NCI-H1105 treated with DMSO at 0.1 percent for 48 hours (cell line): ENCODE measurements around the gene ANO7.

Experiments used
- DNase-seq: peaks from one replicate; lab custom pipeline; 2025; lab: John Stamatoyannopoulos, UW

Gene ANO7

DNA sequence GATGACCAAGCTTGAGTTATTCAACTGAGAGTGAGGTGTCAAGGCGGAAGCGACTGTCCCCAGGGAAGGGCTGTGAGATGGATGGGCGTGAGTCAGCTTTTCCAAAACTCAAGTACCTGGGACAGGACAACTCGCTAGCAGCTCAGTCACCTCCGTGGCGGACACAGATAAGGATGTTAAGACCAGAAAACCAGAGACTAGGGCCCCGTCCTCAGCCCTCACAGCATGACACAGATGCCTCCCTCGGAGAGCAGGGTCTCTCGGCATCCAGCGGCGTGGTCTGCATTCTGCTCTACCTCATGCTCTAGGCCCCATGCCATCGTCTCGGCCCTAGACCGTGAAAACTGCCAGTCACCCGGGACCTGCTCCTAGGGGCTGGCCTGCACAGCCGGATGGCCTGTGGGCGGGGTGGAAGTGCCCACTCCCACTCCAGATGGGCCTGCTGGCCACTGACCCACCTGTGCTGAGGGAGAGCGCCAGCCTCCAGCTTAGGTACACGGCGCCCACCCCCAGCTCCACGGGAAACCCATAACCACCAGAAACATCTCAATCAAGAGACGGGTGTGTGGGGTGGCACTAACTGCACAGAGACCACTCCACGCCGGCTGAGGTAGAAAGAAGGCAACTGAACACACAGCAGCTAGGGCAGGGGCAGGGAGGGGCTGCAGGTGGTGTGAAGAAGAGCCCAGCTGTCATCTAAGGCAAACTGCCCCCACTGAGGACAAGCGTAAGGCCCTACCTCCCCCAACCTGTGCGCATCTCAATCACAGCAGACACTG, 39.8 kb downstream of the ANO7 start:
- DNase-seq: no peak

GRCh38 chr2:241228860-241229516, 40.5 kb downstream of the ANO7 start:
- no peak for DNase-seq

DNA sequence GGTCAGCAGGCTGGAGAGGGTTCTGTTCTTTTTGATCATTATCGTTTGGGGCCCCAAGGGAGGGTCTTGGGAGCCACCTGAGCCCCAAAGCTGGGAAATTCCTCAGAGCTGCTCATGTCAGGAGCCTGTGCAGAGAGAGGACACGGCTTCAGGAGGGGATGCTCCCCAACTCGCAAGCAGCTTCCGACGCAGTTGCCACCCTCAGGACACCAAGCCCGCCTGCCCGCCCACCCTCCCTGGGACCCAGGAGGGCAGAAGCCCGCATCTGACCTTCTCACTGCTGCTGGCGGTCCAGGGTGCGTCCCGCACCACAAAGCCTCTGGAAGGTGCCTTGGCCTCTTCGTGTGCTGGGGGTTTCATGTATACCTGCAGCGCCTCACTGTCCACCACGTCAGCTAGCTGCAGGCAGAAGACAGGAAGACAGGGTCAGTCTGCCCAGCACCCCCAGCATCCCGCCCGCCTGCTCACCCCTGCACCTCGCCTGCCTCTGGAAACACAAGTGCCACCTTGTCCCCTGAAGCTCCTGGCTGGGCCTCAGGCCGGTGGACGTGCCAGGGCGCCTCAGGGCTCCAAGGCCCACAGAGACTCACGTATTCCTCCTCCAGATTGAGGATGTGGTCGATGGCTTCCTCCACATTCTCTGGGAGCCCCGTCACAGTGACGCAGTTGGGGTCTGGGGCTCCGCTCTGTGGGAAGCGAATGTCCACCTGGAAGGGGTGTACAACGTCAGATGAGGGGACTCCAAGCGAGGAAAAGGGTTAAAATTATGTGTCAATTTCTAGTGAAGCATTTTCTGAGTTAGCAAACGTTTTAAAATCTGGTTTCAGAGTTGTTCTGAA, 41.3 kb downstream of the ANO7 start:
- no peak for DNase-seq

DNA sequence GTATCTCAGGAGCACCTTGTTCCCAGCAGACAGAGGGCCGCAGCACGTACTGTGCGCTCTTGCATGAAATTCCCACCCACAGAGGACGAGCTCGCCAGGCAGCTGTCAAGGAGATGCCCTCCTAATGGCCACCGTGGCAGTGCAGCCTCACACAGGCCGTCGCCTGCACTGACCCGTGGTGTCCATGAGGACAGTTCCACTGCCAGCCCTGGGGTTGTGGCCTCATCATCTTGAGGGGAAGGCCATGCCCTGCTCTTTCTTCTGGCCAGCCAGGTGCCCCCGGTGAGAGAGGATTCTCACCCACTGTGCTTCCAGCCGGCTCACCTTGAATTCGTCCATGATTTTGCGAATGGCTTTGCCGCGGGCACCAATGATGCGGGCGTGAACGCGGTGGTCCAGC, 42.0 kb downstream of the ANO7 start:
- DNase-seq: no peak

DNA sequence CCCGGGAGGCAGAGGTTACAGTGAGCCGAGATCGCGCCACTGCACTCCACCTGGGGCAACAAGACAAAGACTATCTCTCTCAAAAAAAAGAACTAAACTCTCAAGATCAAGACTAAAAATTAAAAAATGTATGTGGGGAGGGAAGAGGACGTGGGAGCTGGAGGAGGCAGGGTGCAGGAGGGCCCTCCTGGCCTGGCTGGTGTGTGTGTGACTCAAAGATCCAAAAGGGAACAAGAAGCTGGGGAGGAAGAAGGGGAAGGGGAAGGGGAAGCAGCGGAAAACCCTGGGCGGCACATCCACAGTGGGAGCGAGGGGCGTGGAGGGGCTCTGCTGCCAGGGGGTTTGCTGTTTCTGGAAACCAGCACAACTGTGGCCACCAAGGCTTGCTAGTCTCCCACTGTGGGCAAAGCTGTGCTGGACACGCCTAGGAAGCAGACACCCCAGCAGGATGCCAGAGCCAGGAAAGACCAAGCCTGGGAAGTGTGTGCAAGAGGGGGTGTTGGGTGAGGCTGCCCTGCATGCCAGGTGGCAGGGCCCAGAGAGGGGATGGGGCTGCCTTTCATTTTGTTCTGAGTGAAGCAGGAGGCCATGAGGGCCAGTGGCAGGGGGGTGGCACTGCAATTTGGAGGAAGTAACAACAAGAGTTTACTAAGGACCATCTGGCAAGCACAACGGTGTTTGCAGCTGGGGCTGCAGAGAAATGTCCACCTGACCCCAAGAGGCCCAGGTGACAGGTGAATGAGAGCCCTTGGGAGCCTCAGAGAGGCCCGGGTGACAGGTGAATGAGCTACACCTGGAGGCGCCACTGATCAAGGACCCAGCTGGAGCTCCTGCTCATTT, 44.5 kb downstream of the ANO7 start:
- no peak for DNase-seq

- DNase-seq: no peak
Observed at GRCh38 chr2:241234066-241234790, 45.8 kb downstream of the ANO7 start.

DNA sequence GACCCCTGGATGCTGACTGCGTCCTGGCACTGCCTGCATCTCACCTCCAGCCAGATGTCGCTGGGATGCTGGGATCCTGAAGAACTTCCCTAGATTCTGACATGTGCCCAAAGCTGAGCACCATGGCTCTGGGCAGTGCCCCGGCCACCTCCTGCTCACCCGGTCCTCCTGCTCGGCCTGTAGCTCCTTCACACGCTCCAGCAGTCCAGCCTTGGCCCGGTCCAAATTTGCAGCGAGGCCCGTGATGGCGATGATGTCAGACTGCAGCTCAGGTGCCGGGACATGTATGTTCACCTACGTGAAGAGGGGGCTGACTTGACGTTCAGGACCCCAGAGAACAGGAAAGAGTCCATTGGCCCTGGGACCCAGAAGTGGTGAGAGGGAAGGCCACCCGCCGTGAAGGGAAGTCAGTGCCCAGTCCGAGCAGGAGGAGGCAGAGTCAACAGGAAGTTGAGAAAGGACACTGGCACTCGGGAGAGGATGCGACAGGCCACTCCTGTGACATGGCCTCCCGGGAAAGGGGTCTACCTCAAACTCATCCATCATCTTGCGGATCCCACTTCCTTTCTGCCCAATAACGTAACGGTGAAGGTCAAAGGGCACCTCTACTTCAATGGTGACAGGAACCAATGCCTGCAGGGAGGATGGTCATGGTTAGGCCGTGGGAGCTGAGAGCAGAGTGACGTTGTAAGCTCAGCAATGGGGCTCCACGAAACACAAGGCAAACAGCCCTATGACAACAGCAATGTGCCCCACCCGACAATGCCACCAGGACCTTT, 46.7 kb downstream of the ANO7 start:
- DNase-seq: no peak

- DNase-seq: no peak
Observed at GRCh38 chr2:241235859-241236593, 47.5 kb downstream of the ANO7 start.

DNA sequence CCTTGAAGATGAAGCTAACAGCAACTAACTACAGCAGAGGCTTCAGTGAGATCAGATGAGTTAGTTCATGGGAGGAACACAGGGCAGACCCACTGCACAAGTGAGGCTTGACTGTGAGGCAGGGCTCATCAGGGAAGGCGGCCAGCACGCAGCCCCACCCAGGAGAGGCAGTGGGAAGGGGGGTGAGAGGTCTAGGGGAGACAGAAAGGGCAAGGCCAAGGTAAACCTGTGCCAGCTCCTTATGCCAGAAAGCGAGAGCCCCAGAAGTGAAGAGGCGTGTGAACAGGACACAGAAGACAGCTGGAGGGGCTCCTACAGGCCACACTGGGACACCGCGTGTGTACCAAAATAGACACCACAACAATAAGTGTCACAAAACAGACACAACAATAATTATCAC, 48.6 kb downstream of the ANO7 start:
- DNase-seq: no peak

DNA sequence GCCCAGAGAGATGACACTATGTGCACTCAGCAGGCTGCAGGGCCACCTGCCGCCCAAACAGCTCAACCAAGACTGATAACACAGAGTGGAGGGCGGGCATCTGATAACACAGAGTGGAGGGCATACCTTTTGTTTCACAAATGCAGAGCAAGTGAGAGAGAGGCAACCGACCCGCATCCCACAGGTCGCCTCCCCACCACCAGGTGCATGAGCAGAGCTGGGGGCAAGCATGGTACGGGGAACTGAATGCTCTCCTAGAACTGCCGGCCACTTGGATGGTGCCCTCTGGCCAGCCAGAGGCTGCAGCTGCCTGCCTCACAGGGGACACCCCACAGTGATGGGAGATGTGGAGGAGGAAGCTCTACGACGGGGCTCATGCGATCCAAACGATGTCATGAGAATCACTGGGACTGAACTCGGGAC, 49.5 kb downstream of the ANO7 start:
- DNase-seq: no peak

DNA sequence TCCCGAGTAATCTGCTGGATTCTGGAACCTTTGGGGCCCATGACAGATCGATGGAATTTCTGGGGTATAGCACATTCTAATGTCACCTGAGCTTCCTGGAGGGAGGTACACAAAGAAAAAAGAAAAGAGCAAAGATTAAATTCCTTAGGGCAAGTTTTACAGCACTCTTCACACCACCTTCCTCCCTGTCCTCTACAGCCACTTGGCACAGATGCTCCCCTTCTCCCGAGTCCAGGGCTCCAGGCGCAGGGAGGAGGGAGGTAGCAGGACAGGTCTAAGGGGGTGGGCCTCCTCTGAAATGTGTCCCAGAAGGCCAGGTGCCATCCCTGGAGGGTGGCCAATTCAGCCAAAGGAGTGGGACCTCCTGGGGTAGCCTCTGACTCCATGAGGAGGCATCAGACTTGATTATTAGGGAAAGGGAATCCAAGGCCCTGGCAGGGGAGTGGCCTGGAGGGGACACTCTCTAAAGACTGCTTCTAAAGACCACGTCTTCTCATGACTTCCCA, 50.3 kb downstream of the ANO7 start:
- DNase-seq: no peak

GRCh38 chr2:241239552-241240202, 51.2 kb downstream of the ANO7 start:
- no peak for DNase-seq

DNA sequence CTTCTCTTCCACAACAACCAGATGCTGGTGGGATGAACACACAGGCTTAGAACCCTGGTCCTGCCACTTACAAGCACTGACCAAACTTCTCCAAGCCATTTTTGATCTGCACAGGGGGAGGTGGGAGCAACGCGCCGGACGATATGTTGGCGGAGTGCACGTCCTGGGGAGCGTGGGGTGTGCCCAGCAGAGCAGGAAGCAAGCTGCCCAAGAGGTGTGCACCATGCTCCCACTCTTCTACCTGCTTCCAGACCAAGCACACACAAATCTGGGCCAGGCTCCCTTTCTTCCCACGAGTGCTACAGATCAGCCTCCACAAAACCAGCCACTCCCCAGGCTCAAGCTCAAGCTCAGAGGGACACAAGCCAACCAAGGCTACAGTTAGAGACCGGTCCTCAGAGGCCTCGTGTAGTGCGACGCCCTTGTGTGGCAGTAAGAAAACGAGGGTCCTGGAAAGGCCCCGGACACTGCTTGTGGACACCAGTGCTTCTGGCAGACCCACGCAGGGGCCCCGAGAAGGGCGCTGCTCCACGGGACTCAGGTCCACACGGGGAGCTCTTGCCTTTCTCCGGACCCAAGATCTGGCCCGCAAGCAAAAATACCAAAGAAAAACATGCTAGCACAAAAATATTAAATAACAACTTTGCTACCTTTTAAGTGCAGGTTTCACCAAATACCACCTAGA, 52.0 kb downstream of the ANO7 start:
- DNase-seq: no peak

DNA sequence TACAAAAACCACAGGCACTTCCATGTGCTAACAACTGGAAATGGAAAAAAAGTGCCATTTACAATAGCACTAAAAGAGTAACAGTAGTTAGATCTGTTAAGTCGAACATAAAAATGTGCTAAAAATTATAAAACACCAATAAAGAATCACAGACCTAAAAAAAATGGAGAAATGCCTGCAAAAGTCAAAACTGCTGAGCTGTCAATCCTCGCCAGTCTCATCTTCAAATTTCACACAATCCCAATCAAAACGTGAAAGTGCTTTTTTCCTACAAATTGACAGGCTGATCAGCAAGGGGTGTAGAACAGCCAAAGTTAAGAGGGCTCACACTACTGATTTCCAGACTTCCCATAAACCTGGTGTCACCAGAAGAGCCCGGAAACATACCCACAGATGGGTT, 53.2 kb downstream of the ANO7 start:
- DNase-seq: no peak

DNA sequence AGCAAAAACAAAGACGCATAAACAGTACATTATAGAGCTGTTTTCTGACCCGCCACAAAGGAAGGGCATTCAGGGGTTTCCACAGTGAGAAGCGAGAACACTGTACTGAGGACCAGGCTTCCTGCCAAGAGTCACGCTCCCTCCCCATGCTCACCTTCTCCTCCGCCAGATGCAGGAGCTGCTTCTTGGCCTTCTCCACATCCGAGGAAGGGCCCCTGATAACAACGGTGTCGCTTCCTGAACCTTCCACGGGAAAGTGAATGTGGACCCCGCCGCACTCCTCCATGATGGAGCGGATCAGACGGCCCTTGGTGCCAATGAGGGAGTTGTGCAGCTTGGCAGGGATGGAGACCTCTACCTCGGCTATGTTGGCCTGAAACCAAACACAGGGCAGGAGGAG, 53.8 kb downstream of the ANO7 start:
- DNase-seq: no peak

DNA sequence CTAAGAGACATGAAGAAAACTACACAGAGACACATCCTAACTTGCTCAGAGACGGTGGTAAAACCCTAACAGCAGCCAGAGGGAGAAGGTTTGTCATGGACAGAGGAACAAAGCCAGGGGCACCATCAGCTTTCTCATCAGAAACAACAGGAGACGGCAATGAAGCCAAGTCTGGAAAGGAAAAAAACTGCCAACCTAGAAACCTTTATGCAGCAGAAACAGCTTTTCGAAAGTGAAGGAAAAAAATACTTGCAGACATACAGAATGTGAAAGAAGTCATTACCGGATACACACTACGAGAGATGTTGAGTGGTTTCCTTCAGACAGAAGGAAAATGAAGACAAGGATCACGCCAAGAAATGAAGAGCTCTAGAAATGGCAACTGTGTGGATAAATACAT, 55.9 kb downstream of the ANO7 start:
- no peak for DNase-seq

DNA sequence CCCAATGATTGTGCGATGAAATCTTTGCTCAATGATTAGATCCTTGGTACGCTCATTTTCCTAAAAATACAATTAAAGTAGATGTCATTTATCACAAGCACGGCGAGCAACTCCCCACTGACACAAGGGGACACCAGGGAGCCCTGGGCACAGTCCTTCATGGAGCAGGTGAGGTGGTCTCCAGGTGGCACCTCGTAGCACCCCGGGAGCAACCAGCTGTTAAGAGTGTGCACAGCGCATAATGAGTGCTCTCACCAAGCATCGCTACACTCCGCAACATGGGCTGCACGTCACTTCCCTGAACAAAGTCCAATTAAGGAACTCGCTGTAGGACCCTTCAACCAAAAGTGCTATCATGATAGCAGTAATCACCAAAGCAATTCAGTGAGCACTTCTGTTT, 59.8 kb downstream of the ANO7 start:
- DNase-seq: no peak

GRCh38 chr2:241248897-241249296, 60.4 kb downstream of the ANO7 start:
- DNase-seq: no peak
